GM12865 (cell line): ENCODE data around the gene HP.
"Not testable (repeated sequence)": the region's sequence is repeated elsewhere in the genome, so short reads cannot be mapped to it uniquely, and the experiment has no call there.

Source experiments
- DNase-seq: peaks from one replicate; pipeline ENCODE4 v3.0.0; 2010; ENCODE audit warnings: low read depth
- H3K4me3 ChIP-seq: 2 replicates; pipeline ENCODE4 v1.5.1; 2011; ENCODE audit warnings: mild to moderate bottlenecking, low read depth, low read length, control low read depth
- CTCF ChIP-seq: IDR thresholded peaks from 2 replicates; pipeline ENCODE4 v1.5.1; 2011; ENCODE audit warnings: low read length, control low read depth, low read depth, inconsistent platforms; ENCODE audit not compliant: insufficient read depth; ENCODE audit errors: missing control alignments

HP gene

GRCh38 chr16:72054254-72054847, at the start of gene HP:
Gene HP, plus strand, starts transcription at chr16:72054505. Its CDS starts 148 bp downstream, at chr16:72054653.
- not testable (repeated sequence) for H3K4me3 ChIP-seq, DNase-seq

GRCh38 chr16:72008065-72008423, 46.3 kb upstream of the HP start:
- H3K4me3 ChIP-seq = peak overlapping the region; percentile 48
- not testable (repeated sequence) for DNase-seq

GRCh38 chr16:72008424-72009216, 45.7 kb upstream of the HP start, which contains the start of gene DHODH:
Gene DHODH, plus strand, starts transcription at chr16:72008744. Its CDS starts 21 bp downstream, at chr16:72008765.
- TF ChIP-seq CTCF = no peak
- peak within 1 kb of the TSS; percentile 93 for H3K4me3 ChIP-seq
- DNase-seq = peak; percentile 99

GRCh38 chr16:72009779-72010178, 44.5 kb upstream of the HP start:
- H3K4me3 ChIP-seq = no peak overlapping the region

GRCh38 chr16:72012607-72013006, 41.7 kb upstream of the HP start:
- no peak overlapping the region for H3K4me3 ChIP-seq
- no peak for DNase-seq
- TF ChIP-seq CTCF = no peak

More at GRCh38 chr16:72009779-72010178, 44.5 kb upstream of the HP start:
- TF ChIP-seq CTCF = no peak
- no peak for DNase-seq

GRCh38 chr16:72013389-72013788, 40.9 kb upstream of the HP start:
- TF ChIP-seq CTCF = no peak
- no peak overlapping the region for H3K4me3 ChIP-seq
- DNase-seq = no peak

- no peak for TF ChIP-seq CTCF
- DNase-seq = no peak
- H3K4me3 ChIP-seq = no peak overlapping the region
These were observed 40.3 kb upstream of the HP start for GRCh38 chr16:72013888-72014581.
